GM10847 (cell line): ENCODE data around the gene C5orf46.

Experiments used
- POLR2A ChIP-seq: IDR thresholded peaks from 2 replicates; pipeline ENCODE4 v1.6.1; 2011; ENCODE audit not compliant: insufficient read length; ENCODE audit errors: extremely low read depth

Gene C5orf46

DNA sequence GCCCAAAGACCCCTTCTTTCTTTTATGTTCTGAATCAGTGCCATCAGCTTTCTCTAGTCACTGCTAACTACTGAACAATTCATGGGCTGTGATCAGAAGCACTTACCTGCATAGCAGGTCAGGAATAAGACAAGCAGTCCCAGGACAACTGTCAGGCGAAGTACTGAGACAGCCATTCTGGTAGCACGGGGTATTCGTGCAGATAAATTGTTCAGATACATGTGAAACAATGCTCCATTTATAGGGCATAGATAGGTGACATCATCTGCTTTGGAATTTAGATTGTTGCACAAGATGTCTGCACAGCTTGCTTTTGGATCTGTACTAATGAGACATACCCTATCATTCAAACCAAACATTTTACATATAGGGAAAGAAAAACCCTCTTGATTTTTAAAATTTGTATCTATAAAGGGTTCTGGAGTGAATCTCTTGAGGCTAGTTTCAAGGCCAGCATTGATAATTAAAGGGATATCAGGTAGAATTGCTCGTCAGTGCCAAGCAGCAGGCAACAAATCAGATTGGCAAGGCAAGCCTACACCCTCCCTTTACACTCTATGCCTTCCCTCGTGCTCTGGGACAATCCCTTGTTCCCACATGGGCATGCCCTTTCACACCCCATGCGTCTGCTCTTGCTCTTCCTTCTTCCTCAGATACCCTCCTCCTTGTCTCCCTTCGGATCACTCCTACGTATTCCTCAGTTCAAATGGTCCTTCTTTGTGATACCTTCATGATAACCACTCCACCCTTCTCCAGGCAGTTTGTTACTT, at the start of gene C5orf46:
Gene C5orf46, minus strand, starts transcription at position 213 of the 770 bp plus-strand sequence. Its CDS starts 37 bp downstream, at position 176.
- TF ChIP-seq POLR2A = no peak

DNA sequence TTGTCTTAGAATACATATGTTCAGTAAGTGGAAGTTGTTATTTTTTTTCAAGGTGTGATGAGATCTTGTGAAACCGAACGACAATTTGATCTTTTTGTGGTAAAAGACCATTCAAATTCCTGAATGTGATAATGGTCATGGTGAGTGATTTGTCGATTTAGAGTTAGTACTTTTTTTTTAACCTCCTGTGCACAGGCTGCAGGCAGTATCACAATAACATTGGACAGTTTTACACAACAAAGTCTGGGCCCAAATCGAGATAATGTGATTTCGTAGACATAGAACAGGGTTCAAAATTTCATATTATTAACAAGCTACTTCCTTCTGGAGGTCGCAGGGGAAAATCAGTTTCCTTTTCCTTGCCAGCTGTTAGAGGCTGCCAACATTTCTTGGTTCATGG, 48.6 kb upstream of the C5orf46 start:
- TF ChIP-seq POLR2A = no peak

DNA sequence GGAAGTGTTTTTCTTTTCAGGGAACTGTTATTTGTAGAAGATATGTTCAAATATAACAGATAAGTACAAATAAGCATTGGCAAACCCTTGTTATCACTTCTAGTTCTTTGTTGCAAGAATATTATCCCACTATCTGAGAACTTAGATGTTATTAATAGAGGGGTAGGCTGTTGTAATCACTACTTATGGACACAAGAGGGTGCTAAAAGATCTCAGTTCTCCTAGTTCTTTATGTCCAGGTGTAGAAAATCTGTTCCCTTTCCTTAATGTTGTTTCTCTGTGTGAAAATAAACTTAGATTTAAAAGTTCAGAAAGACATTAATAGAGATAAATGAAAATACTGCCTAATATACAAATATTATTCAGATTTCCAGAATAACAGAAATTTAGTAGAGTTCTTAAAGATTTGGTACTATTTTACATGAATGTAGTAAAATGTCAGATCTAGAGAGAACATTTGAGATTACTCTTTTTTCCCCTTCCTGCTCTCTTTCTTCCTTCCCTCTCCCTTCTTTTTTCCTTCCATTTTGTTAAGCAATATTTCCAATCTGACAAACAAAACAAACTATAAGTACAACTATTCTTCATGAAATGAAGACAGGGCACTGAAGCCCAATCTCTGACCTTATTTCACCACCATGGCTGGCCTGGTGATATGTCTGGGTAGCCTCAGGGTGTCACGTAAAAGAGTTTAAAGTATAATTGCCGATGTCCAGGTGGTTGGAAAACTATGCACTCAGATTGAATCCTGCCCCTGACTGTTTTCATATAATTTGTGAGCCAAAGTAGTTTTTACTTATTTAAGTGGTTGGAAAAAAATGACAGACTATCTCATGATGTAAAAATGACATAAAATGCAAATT, 43.6 kb upstream of the C5orf46 start:
- TF ChIP-seq POLR2A = no peak

DNA sequence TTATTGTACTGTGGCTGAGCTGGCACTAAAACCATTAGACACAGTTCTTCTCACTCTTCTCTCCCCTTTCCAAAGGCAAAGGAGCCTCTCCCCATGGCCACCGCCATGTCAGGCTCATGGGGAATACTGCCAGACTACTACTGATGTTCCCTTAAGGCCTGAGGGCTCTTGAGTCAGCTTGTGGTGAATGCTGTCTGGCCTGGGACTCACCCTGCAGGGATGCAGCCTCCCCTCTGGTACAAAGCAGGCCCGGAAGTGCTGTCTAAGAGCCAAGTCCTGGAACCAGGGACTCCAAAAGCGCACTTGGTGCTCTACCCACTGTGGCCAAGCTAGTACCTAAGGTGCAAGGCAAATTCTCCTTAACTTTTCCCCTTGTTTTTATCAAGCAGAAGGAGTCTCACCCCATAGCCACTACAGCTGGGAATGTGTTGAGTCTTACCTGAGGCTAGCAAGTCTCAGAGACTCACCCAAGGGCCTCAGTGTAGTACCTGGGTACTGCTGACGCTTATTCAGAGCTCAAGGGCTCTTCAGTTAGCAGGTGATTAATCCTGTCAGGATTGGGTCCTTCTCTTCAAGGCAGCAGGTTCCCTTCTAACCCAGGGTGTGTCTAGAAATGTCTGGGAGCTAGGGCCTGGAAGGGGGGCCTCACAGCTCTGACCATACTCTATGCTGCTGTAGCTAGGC, 33.2 kb upstream of the C5orf46 start:
- no peak for TF ChIP-seq POLR2A

DNA sequence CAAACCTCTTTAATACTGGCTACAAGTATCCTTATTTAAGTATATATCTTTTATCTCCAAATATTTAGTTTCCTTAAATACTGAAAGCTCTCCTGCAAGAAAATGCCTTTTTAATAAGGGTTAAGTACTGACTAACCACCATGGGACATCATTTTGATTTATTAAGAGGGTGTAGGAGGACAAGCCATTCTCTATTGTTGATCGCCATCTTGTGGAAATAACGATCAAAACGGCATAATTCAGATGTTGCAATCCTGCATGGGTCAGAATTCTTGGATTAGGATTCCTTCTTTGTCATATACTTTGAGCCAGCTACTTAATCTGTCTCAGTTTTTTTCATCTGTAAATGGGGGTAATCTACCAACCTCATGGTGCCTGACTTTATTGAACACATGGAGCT, 28.7 kb upstream of the C5orf46 start:
- no peak for TF ChIP-seq POLR2A

DNA sequence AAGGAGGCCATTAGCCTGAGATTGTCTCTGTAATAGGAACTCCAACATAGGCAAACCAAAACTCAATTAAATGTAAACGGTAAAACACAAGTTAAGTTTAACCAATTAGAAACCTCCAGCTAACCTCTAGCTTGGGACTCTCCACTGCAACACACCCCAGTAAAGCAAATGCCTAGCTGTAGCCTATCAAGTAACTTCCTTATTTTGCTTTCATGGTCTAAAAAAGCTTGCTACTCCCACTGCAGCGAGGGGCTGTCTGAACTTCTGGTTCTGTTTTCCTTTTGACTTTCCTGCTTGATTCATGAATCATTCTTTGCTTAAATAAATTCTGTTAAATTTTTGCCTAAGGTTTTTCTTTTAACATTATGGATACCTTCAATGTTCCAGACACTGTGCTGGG, 24.4 kb upstream of the C5orf46 start:
- TF ChIP-seq POLR2A = no peak

DNA sequence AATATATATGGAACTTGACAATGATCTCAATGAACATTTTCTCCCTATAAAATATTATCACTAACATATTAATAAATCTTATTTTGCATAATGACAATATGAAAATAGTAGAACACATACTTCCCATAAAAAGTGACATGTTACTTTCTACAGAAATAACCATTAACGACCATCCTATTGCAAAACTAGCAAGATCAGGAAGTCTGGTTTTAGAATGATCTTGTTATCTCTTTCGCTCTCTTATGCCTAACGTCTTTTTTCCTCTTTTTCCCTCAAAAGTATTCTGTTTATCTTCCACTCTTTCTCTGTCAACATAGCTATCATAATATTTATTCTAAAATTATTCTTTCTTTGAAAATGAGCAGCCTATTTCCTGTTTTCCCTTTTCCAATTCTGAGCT, 21.6 kb upstream of the C5orf46 start:
- TF ChIP-seq POLR2A = no peak

DNA sequence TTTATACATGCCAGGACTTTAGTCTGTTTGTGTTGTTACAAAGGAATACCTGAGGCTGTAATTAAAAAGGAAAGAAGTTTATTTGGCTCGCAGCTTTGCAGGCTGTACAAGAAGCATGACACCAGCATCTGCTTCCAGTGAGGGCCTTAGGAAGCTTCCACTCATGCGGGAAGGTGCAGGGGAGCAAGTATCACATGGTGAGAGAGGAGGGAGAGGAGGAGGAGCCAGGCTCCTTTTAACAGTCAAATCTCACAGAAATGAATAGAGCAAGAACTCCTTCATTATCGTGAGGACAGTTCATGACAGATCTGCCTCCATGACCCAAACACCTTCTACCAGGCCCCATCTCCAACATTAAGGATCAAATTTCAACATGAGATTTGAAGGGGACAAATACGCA, 18.7 kb upstream of the C5orf46 start:
- TF ChIP-seq POLR2A = no peak

DNA sequence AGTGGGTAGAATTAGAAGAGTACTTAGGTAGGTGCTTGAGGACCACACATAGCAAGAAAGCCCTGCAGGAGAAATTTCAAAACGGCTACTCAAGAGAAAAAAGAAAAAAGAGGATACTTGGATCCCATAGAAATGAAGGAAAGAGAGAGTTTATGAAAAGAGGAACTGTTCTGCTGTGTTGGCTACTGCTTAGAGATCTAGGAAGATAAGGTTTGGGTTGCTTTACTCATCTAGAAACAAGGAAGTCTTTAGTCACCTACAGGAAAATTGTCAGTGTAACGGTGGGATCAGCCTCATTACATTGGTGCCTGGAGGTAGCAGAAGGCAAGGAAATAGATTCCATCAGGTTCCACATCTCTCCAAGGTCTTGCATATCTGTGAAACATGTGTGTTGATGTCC, 14.8 kb upstream of the C5orf46 start:
- no peak for TF ChIP-seq POLR2A

DNA sequence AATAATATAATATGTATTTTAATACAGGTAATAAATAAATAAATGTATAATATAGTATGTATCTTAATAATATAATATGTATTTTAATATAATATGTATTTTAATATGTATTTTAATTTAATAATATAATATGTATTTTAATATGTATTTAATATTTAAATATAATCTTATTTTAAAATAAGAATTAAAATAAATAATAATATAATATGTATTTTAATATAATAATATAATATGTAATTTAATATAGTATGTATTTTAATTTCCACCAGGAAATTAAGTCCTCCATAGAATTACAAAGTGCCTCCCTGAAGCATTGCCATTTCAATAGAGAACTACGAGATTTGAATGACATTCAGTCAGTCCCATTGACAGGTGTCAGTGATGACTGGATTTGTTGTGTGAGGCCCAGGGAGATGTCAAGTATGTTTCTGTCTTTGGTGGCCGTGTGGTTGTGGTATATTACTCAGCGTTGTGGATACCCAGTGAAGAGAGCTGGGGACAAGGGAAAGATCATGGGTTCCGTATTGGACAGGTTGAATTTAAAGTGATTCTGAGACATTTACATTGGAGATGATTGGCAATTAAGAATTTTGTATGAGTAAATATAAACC, 14.2 kb upstream of the C5orf46 start:
- TF ChIP-seq POLR2A = no peak

DNA sequence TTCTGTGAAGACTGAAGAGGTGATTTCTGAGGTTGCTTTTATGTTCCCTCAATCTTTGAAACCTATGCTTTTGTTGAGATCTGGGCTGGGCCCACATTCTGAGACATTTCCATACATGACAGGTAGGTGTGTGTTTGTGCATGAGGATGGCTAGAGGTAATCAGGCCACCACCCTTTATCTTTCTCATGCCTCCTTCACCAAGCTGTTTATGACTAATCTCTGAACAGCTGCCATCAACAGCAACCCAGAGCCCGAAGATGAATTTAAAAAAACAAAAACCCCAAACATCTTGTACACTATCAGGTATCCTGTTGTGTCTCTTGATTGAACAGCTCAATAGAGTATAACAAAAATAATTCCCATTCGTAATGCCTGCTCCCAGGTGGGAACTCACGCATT, 12.6 kb upstream of the C5orf46 start:
- TF ChIP-seq POLR2A = no peak

DNA sequence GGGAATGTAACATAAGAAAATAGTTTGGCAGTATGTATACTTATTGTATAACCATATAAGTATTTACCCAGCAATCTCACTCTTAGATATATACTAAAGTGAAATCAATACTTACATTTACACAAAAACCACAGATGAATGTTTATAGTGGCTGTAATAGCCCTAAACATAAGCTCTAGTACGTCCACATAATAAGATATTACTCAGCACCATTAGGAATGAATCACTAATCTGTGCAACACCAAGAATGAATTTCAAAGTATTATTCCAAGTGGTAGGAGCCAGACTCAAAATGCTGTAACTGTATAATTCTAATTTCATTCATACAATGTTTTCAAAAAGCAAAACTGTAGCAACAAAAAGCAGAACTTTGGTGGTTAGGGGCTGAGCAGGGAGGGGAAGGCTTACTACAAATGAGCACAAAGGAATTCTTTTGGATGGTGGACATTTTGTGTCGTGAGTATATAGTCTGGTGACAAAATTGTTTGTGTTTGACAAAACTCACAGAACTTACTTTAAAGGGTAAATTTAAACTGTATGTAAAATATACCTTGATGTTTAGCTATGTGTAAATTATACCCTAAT, 11.9 kb upstream of the C5orf46 start:
- no peak for TF ChIP-seq POLR2A

DNA sequence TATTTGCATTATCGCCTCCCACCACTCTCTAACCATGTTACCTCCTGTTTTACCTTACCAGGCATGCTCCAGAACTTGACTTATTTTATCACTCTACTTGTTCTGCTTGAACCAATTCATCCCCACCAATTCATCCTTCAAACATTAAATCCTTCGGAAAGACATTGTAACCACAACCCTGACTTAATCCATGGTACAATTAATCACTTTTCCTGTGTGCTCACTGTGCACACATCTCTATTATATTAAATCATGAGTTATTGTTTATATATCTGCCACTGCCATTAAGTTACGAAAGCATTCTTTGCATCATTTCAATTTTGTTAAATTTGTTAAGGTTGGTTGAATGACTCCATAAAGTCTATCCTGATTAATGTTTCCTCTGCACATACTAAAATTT, 7.4 kb upstream of the C5orf46 start:
- no peak for TF ChIP-seq POLR2A

DNA sequence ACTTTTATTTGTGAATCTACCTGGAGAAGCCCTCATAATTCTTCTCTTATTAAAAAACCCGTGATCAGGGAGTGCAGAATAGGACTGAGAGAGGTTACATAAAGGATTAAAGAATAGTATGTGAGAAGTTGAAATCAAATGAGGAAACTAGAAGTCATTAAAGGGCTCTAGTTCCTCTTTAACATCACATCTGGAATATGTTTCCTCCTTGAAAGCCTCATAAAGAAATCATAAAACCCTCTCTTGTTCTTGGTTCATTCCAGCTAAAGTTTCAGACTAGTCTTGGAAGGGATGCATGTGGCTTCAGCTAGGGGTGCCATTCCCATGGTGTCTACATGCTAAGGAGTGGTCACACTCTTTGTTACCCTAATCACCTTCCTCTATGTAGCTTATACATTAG, 5.7 kb upstream of the C5orf46 start:
- TF ChIP-seq POLR2A = no peak

DNA sequence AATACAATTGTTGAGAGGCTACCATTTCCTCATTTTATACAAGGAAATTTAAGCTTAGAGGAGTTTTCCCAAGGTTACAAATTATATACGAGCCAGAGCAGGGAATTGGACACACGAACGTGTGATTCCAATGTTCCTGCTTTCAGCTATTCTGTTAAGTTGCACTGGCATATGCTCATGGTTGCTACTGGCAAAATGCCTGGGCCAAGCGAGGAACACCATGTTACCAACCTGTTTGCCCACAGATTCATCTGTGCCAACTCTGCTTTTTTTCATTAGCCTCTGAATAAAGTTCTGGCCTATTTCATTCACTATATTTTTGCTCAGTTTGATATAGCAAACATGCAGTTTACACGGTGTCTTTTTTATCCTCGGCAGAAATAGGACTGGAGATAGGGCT, 5.1 kb upstream of the C5orf46 start:
- no peak for TF ChIP-seq POLR2A
